T-helper 2 cell treated with Interferon-gamma antibody and Interleukin-4, amounts not matched to agents 5 μg/mL and 100 μg/mL, for 36 hours (primary cell): Measurements from ENCODE around the gene NR4A1.

Source experiments
- DNase-seq: peaks from one replicate; pipeline ENCODE4 v3.0.0; 2021; ENCODE audit warnings: low spot score
- H3K27ac Mint-ChIP-seq: one replicate; pipeline ENCODE4 v1.8.0; 2021; ENCODE audit warnings: mild to moderate bottlenecking, mixed read lengths
- H3K27me3 Mint-ChIP-seq: one replicate; pipeline ENCODE4 v1.8.0; 2021; ENCODE audit warnings: low read depth, mixed read lengths
- H3K36me3 Mint-ChIP-seq: one replicate; pipeline ENCODE4 v1.8.0; 2021; ENCODE audit warnings: low read depth, mixed read lengths
- H3K4me1 Mint-ChIP-seq: one replicate; pipeline ENCODE4 v1.8.0; 2021; ENCODE audit warnings: low read depth, mixed read lengths
- H3K4me3 Mint-ChIP-seq: one replicate; pipeline ENCODE4 v1.8.0; 2022; ENCODE audit warnings: mild to moderate bottlenecking, moderate library complexity, mixed read lengths
- H3K9me3 Mint-ChIP-seq: one replicate; pipeline ENCODE4 v1.8.0; 2021; ENCODE audit warnings: mixed read lengths

Gene NR4A1

DNA sequence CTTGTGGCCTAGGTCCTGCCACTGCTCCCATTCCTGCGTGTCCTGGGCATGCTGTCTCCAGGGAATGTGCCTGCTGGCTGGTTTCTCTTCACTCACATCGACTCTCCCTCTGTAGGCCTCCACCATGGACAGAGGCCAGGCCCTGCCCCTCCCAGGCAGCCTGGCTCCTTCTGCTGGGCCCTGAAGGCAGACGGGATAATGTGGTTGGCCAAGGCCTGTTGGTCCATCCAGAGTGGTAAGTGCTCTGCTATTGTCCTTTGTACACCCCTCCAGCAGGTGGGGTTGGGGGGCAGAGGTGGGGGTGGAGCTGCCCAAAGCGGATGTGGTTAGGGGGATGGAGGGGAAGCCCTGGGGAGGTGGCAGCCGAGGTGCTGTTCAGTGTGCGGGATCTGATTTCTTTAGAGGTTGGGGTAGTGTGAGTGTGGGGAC, 9.5 kb upstream of the NR4A1 start:
- no peaks in the 10 kb centered on the region for H3K9me3 Mint-ChIP-seq
- H3K27ac Mint-ChIP-seq, result no peak overlapping the region
- H3K4me3 Mint-ChIP-seq, result no peak overlapping the region
- peaks cover 15% of the 10 kb centered on the region for H3K4me1 Mint-ChIP-seq
- no peak for DNase-seq
- peaks cover 8% of the 10 kb centered on the region for H3K27me3 Mint-ChIP-seq
- H3K36me3 Mint-ChIP-seq, result no peaks in the 10 kb centered on the region

DNA sequence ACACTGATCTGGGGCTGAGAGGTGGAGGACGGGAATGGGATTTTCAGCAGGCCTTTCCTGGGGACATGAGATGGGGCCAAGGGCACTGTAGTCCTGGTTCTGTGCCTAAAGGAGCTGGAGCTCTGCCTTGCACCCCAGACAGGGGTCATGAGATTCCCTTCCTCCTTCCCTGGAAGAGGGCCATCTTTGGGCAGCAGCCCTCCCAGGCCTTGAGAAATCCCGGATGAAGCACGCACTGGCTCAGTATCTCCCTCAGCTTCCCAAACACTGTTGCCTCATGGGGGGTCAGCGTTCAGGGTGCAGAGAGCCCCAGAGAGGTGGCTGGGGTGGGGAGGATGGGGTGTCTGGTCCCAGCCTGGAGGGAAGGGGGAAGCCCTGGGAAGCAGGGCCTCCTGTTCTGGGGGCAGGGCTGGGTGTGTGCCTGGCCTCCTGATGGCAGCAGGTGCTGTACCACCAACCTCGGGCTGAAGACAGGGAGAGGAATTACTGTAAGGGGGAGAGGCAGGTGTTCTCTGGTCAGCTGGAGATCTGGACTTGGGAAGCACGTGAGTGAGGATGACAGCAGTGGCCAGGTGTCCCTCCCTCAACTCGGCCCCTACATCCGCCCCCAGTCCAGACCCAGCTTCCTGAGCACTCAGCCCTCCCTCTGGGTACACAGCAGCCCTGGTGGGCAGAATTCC, 8.4 kb upstream of the NR4A1 start:
- H3K27ac Mint-ChIP-seq, result no peak overlapping the region
- no peak for DNase-seq
- peaks cover 8% of the 10 kb centered on the region for H3K27me3 Mint-ChIP-seq
- no peaks in the 10 kb centered on the region for H3K9me3 Mint-ChIP-seq
- no peaks in the 10 kb centered on the region for H3K36me3 Mint-ChIP-seq
- H3K4me1 Mint-ChIP-seq, result peaks cover 15% of the 10 kb centered on the region
- no peak overlapping the region for H3K4me3 Mint-ChIP-seq

GRCh38 chr12:52043386-52044212, 7.6 kb upstream of the NR4A1 start:
- Mint-ChIP-seq H3K9me3 (no peaks in the 10 kb centered on the region), H3K27ac (no peak overlapping the region), H3K4me3 (no peak overlapping the region), H3K27me3 (peaks cover 2% of the 10 kb centered on the region), H3K4me1 (peaks cover 11% of the 10 kb centered on the region), H3K36me3 (no peaks in the 10 kb centered on the region)
- DNase-seq, result no peak

DNA sequence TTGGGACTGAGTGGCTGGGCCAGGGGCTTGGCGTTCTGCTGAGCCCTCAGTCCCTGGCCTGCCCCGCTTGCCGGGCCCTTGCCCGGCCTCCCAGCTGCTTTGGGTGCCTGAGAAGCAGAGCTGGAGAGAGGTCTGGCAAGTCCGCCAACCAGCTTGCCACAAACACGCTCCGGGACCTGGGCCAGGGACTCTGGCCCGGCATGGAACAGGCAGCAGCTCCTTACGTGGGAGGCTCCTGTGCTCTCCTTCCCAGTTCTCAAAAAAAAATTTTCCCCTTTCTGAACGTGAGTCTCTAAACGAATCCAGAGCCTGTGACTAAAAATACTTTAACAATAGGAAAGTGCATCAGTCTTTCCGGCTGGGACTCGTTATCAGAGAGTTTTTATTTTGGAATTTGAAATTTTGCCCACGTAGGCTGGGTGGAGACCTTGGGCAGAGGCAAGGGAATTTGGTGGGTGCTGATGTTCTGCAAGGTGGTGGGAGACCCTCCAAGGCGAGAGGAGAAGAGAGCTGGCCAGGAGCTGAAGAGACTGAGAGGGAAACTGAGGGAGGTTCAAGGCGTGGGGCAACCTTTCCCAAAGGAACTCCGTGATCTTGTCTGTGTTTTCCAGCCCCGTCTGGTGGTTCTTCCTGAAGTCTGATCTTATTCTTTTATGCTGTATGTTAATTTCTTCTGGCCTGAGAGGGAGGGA, 6.8 kb upstream of the NR4A1 start:
- no peaks in the 10 kb centered on the region for H3K36me3 Mint-ChIP-seq
- no peak overlapping the region for H3K4me3 Mint-ChIP-seq
- H3K27me3 Mint-ChIP-seq, result peaks cover 3% of the 10 kb centered on the region
- H3K4me1 Mint-ChIP-seq, result peaks cover 14% of the 10 kb centered on the region
- DNase-seq, result no peak
- H3K9me3 Mint-ChIP-seq, result no peaks in the 10 kb centered on the region
- no peak overlapping the region for H3K27ac Mint-ChIP-seq

DNA sequence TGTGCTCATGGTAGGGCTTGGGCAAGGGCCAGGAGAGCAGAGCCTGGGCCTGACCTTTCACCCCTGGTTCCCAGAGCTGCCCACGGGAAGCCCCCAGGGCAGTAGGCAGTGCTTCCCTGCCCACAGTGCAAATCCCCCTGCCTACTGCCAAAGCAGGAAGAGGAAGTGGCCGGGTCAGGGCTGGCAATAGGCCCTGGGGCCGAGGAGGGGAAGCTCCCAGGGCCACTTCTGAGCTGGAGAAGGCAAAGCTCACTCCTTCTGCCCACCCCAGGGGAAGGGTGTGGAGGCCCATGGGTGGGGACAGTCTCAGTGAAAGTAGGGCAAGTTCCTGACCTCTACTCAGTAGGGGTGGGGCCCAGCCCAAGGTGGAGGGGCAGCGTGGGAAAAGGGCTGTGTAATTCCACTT, 5.4 kb upstream of the NR4A1 start:
- Mint-ChIP-seq H3K4me3 (no peak overlapping the region), H3K9me3 (no peaks in the 10 kb centered on the region), H3K27me3 (peaks cover 6% of the 10 kb centered on the region), H3K36me3 (no peaks in the 10 kb centered on the region), H3K27ac (no peak overlapping the region), H3K4me1 (peaks cover 23% of the 10 kb centered on the region)
- DNase-seq, result no peak

DNA sequence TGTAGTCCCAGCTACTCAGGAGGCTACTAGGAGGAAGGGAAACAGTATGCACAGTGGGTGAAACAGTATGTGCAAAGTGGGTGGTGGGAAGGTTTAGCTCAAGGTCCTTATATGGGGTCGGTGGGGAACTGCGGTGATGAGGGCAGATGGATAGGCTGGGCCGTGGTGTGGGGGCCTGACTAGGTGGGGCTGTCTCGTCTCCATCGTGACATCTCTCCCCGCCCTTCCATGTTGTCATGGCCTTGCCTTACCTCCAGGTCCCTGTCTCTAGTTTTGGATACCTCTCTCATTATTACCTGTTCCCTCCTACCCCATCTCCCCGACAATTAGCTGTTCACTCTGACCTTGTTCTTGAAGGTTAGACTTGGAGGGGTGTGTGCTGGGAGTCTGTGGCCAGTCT, 4.4 kb upstream of the NR4A1 start:
- H3K4me3 Mint-ChIP-seq, result no peak overlapping the region
- H3K4me1 Mint-ChIP-seq, result peaks cover 25% of the 10 kb centered on the region
- H3K9me3 Mint-ChIP-seq, result no peaks in the 10 kb centered on the region
- no peak for DNase-seq
- no peak overlapping the region for H3K27ac Mint-ChIP-seq
- H3K36me3 Mint-ChIP-seq, result no peaks in the 10 kb centered on the region
- H3K27me3 Mint-ChIP-seq, result peaks cover 6% of the 10 kb centered on the region

GRCh38 chr12:52049286-52049685, 2.0 kb upstream of the NR4A1 start:
- Mint-ChIP-seq H3K36me3 (no peaks in the 10 kb centered on the region), H3K27ac (peak overlapping the region; percentile 39), H3K4me1 (peaks cover 29% of the 10 kb centered on the region), H3K9me3 (no peaks in the 10 kb centered on the region), H3K27me3 (peaks cover 6% of the 10 kb centered on the region), H3K4me3 (peak overlapping the region; percentile 63)
- no peak for DNase-seq

DNA sequence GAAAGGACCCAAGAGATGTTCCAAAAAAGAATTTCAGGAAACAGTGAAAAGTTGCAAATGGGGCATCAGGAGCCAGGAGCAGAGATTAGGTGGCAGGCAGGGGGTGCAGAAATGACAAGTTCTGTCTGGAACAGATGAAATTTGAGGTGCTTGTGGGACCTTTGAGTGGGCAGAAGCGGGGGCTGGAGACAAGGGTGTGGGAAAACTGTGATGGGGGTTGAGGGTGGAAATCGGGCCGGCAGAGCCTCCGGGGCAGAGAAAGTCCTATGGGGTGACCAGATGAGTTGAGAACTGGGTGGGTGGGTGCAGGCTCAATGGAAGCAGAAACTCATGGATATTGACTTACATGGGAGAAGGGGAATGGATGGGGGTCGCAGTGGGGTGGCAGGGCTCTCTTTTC, 1.6 kb upstream of the NR4A1 start:
- peak overlapping the region; percentile 39 for H3K27ac Mint-ChIP-seq
- peaks cover 6% of the 10 kb centered on the region for H3K27me3 Mint-ChIP-seq
- no peaks in the 10 kb centered on the region for H3K36me3 Mint-ChIP-seq
- H3K4me1 Mint-ChIP-seq, result peaks cover 29% of the 10 kb centered on the region
- H3K4me3 Mint-ChIP-seq, result peak overlapping the region; percentile 63
- no peaks in the 10 kb centered on the region for H3K9me3 Mint-ChIP-seq
- DNase-seq, result no peak

GRCh38 chr12:52050116-52050757, 1.0 kb upstream of the NR4A1 start:
- no peak for DNase-seq
- peaks cover 29% of the 10 kb centered on the region for H3K4me1 Mint-ChIP-seq
- no peaks in the 10 kb centered on the region for H3K36me3 Mint-ChIP-seq
- peak overlapping the region; percentile 63 for H3K4me3 Mint-ChIP-seq
- H3K27ac Mint-ChIP-seq, result peak overlapping the region; percentile 82
- H3K9me3 Mint-ChIP-seq, result no peaks in the 10 kb centered on the region
- H3K27me3 Mint-ChIP-seq, result peaks cover 6% of the 10 kb centered on the region

DNA sequence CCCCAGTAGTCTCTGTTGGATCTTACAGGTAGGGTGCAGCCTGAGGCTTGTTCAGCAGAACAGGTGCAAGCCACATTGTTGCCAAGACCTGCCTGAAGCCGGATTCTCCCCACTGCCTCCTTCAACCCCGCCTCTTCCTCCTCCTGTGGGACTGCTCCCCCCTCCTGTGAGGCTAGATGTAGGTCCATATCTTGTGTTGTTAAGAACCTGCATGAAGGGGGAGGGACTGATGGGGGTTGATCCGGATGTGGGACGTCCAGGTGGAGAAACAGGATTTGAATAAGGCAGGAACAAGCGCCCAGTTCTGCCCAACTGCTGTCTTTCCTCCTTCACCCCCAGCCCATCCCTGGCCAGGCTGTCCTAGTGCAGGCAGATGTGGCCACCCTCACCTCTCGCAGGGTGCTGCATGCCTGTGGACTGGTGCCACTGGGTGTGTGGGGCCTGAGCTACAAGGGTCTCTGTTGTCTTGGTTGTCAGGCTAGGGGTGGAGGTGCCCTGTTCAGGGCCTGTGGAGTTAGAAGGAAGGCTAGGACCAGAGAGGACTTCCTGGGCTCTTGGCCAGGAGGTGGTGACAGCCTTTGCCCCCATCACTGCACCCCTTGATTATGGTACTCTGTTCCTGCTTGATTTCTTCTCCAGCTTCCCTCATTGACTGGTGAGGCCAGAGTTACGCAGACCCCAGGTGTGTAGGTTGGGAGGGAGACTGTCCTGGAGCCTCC, 1.4 kb downstream of the NR4A1 start:
- H3K4me3 Mint-ChIP-seq, result peak overlapping the region; percentile 89
- no peaks in the 10 kb centered on the region for H3K9me3 Mint-ChIP-seq
- no peak for DNase-seq
- peaks cover 25% of the 10 kb centered on the region for H3K4me1 Mint-ChIP-seq
- peak overlapping the region; percentile 90 for H3K27ac Mint-ChIP-seq
- no peaks in the 10 kb centered on the region for H3K36me3 Mint-ChIP-seq
- H3K27me3 Mint-ChIP-seq, result peaks cover 6% of the 10 kb centered on the region

- DNase-seq, result no peak
- Mint-ChIP-seq H3K27me3 (peaks cover 6% of the 10 kb centered on the region), H3K27ac (no peak overlapping the region), H3K4me1 (peaks cover 25% of the 10 kb centered on the region), H3K36me3 (no peaks in the 10 kb centered on the region), H3K4me3 (no peak overlapping the region), H3K9me3 (no peaks in the 10 kb centered on the region)
These were observed 2.4 kb downstream of the NR4A1 start for GRCh38 chr12:52053536-52054209.

GRCh38 chr12:52054231-52054832, 3.1 kb downstream of the NR4A1 start:
- H3K27ac Mint-ChIP-seq, result no peak overlapping the region
- no peaks in the 10 kb centered on the region for H3K36me3 Mint-ChIP-seq
- H3K4me3 Mint-ChIP-seq, result no peak overlapping the region
- H3K27me3 Mint-ChIP-seq, result peaks cover 3% of the 10 kb centered on the region
- H3K9me3 Mint-ChIP-seq, result no peaks in the 10 kb centered on the region
- DNase-seq, result no peak
- peaks cover 23% of the 10 kb centered on the region for H3K4me1 Mint-ChIP-seq
